ENCODE results near the gene PKD1L1. TPM values are rescaled to one million over a fixed set of nuclear protein-coding genes. Genes with fewer than 3 reads are reported as not detected.

The PKD1L1 gene
- polyA plus RNA-seq, 6 donors from 2014 or later, result 0.05 to 0.30 (median 0.15) TPM; not detected in 3

DNA sequence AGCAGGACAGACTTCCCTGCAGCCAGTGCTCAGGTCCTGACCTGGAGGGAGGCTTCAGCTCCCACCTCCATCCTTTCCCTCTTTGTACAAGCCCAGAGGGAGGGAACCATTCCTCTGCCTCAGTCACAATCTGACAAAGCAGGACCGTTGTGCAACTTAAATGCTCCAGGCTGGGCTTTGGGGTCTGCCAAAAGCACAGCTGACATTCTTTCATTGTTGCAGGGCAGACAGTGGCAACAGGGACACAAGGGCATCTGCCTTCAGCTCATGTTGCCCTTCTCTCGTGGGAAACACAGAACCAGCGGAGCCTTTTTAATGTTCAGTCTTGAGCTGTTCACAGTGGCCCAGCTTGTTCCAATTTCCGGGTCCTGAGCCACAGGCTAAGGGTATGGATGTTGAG lies 210.7 kb downstream of the PKD1L1 start:
- Mint-ChIP-seq H3K4me1 (peaks cover 25 to 50% (median 37%) of the 10 kb centered on the region in 3 donors), H3K9me3 (no peaks in the 10 kb centered on the region), H3K36me3 (no peaks in the 10 kb centered on the region), H3K27ac (no peak overlapping the region), H3K4me3 (no peak overlapping the region), H3K27me3 (peaks cover 8 to 22% (median 21%) of the 10 kb centered on the region in 3 donors)
- no peak for DNase-seq
- no peak for ATAC-seq (ENCODE audit: low read depth in 2 of 2)

DNA sequence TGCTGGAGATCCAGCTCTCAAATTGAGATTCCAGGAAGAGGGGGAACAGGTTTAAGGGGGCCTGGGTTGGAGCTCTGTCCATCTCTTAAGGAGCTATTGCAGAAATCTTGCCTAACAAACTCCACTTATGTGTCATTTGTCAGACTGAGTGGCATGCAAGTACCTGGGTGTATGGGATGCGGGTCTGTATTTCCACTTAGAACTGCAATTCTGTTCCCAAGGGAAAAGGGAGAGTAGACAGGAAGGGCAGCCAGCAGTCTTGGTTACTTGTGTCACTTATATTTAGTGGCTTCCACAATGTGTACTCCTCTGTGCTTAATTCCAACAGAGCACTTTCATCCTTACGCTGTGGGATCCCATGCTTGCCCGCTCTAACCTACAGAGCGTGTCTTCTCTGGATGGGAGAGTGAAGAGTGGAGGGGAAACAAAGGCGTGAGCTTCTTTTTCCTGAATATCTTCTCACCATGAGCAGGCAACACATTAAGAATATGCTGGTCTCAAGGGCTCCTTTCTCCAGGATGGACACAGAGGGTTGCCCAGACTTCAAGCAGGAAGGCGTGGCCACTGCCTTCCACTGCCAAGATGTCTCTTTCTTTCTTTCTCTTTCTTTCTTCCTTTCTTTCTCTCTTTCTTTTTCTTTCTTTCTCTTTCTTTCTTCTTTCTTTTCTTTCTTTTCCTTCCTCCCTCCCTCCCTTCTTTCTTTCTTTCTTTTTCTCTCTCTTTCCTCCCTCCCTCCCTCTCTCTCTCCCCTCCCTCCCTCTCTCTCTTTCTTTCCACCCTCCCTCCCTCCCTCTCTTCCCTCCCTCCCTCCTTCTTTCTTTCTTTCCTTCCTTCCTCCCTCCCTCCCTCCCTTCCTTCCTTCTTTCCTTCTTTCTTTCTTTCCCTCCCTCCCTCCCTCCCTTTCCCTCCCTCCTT lies 212.6 kb downstream of the PKD1L1 start:
- H3K4me3 Mint-ChIP-seq, result no peak overlapping the region
- peak overlapping the region in 3 of 6 donors; percentile 49 to 78 (median 59) for H3K27ac Mint-ChIP-seq
- ATAC-seq (ENCODE audit: low read depth in 2 of 2) (no peak), DNase-seq (no peak)
- peaks cover 30 to 44% (median 44%) of the 10 kb centered on the region in 3 donors for H3K4me1 Mint-ChIP-seq
- H3K27me3 Mint-ChIP-seq, result peaks cover 8 to 21% (median 18%) of the 10 kb centered on the region in 3 donors
- H3K36me3 Mint-ChIP-seq, result no peaks in the 10 kb centered on the region
- H3K9me3 Mint-ChIP-seq, result peaks cover 0 to 4% (median 0%) of the 10 kb centered on the region in 7 donors

GRCh38 chr7:47734949-47735291 lies 213.3 kb downstream of the PKD1L1 start:
- H3K4me1 Mint-ChIP-seq, result peaks cover 29 to 44% (median 43%) of the 10 kb centered on the region in 3 donors
- DNase-seq, result no peak
- H3K36me3 Mint-ChIP-seq, result no peaks in the 10 kb centered on the region
- peaks cover 8 to 21% (median 18%) of the 10 kb centered on the region in 3 donors for H3K27me3 Mint-ChIP-seq
- H3K4me3 Mint-ChIP-seq, result no peak overlapping the region
- peak overlapping the region in 2 of 6 donors; percentile 28 to 59 for H3K27ac Mint-ChIP-seq
- no peak for ATAC-seq (ENCODE audit: low read depth in 2 of 2)
- peaks cover 0 to 4% (median 0%) of the 10 kb centered on the region in 7 donors for H3K9me3 Mint-ChIP-seq

DNA sequence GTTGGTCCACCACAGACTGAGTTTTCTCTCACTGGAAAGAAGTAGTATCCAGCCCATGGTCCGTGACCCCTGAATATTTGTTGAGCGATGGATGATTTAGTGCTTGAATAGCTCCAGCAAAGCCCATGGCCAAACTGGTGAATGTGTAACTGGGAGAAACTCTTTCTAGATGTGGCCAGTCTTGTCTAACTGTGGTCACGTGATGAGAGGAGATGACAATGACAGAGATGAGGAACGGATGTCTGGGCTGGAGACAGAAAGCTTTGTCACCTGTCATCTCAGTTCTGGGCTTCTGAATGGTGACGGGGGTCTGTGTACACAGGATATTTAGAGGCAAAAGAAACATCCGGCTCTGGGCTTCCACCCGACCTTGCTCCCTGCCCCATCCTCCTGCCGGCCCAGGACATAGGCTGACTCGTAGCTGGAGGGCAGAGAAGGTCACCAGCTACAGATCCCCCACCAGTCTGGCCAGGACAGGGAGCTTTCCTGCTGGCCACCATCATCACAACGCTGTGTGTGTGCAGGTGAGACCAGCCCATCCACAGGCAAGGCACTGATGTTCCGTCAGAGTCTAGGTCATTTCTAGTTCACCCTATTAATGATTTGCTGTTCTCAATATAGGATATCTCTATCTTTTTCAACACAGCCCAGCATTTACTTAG lies 213.8 kb downstream of the PKD1L1 start:
- peaks cover 7 to 21% (median 18%) of the 10 kb centered on the region in 3 donors for H3K27me3 Mint-ChIP-seq
- H3K36me3 Mint-ChIP-seq, result no peaks in the 10 kb centered on the region
- peaks cover 24 to 42% (median 38%) of the 10 kb centered on the region in 3 donors for H3K4me1 Mint-ChIP-seq
- no peak overlapping the region for H3K4me3 Mint-ChIP-seq
- H3K27ac Mint-ChIP-seq, result peak overlapping the region in 1 of 6 donors; percentile 10
- no peak for DNase-seq
- peaks cover 0 to 4% (median 0%) of the 10 kb centered on the region in 7 donors for H3K9me3 Mint-ChIP-seq
- ATAC-seq (ENCODE audit: low read depth in 2 of 2), result no peak

DNA sequence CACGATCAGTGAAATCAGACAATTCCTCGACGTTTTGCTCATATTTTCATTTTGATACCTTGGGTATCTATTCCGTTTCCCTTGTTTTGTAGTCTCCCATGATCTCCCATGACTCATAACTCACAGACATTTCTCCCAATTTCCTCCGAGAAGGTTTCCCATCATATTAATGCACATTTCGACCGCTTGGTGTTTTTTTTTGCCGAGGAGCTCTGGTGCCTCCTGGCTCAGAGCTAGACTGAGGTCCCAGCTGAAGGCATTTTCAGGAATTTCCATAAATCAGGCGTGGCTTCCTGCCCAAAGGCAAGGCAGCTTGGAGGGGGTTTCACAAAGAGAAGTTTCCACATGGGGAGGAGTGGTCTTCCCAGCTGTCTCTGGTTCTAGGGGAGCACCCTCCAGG lies 218.1 kb downstream of the PKD1L1 start:
- H3K4me1 Mint-ChIP-seq, result peaks cover 31 to 42% (median 38%) of the 10 kb centered on the region in 3 donors
- no peak for DNase-seq
- peaks cover 0 to 4% (median 0%) of the 10 kb centered on the region in 3 donors for H3K27me3 Mint-ChIP-seq
- peak overlapping the region in 2 of 6 donors; percentile 47 to 63 for H3K27ac Mint-ChIP-seq
- H3K9me3 Mint-ChIP-seq, result peaks cover 0 to 4% (median 0%) of the 10 kb centered on the region in 7 donors
- no peak for ATAC-seq (ENCODE audit: low read depth in 2 of 2)
- no peaks in the 10 kb centered on the region for H3K36me3 Mint-ChIP-seq
- no peak overlapping the region for H3K4me3 Mint-ChIP-seq

DNA sequence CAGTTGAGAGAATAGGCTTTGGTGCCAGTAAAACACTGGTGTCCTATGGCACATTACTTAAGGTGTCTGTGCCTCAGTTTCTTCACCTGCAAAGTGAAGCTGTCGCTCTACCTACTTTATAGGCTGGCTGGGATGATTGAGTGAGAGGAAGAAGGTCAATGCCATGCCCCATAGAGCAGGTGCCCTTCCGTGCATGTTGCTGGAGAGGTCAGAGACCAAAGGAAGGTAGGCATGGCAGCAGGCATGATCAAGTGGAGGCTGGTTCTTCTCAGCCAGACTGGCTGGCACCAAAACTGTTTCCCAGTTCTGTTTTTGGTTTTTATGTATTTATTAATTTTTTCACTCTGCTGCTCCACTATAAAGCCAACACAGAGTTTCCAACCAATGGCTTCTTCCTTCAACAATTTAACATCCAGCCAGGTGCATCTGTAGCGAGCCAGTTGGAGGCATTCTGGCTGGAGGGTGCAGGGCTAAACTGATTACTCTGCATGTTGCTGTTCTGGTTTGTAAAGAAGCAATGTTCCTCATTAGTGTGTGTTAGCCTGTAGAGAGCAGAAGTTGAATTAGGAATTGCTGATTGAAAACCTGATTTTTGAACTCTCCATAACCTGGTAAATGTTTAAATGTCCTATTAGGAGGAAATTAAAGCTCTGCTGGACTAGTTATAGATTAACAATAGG lies 222.1 kb downstream of the PKD1L1 start:
- no peaks in the 10 kb centered on the region for H3K27me3 Mint-ChIP-seq
- H3K9me3 Mint-ChIP-seq, result peaks cover 0 to 5% (median 0%) of the 10 kb centered on the region in 7 donors
- H3K36me3 Mint-ChIP-seq, result peaks cover 0 to 7% of the 10 kb centered on the region in 2 donors
- peaks cover 54 to 64% (median 63%) of the 10 kb centered on the region in 3 donors for H3K4me1 Mint-ChIP-seq
- H3K27ac Mint-ChIP-seq, result peak overlapping the region; percentile 89 to 99 (median 92)
- DNase-seq, result peak; percentile 38
- peak overlapping the region; percentile 9 to 88 (median 60) for H3K4me3 Mint-ChIP-seq
- ATAC-seq (ENCODE audit: low read depth in 2 of 2), result no peak

GRCh38 chr7:47725031-47725780 lies 223.1 kb downstream of the PKD1L1 start:
- peaks cover 0 to 5% (median 0%) of the 10 kb centered on the region in 7 donors for H3K9me3 Mint-ChIP-seq
- peaks cover 63 to 74% (median 73%) of the 10 kb centered on the region in 3 donors for H3K4me1 Mint-ChIP-seq
- peaks cover 0 to 7% of the 10 kb centered on the region in 2 donors for H3K36me3 Mint-ChIP-seq
- peak overlapping the region; percentile 10 to 90 (median 70) for H3K4me3 Mint-ChIP-seq
- no peaks in the 10 kb centered on the region for H3K27me3 Mint-ChIP-seq
- DNase-seq (peak; percentile 88), ATAC-seq (ENCODE audit: low read depth in 2 of 2) (peak; percentile 94)
- peak overlapping the region; percentile 89 to 99 (median 92) for H3K27ac Mint-ChIP-seq

Other genes starting within 250 kb of the PKD1L1 start
- 10 to 100 TPM; 34.1 to 57.3 (median 43.5) TPM for gene HUS1, start 31.1 kb upstream of the PKD1L1 start, polyA plus RNA-seq (ENCODE audit: low read depth in 6 of 6)
- 1 to 10 TPM in 1 of 6 donors, not detected in 5; 1.0 TPM for gene SUN3, start 80.6 kb upstream of the PKD1L1 start, polyA plus RNA-seq (ENCODE audit: low read depth in 6 of 6)
- not detected for gene C7orf57, start 87.1 kb upstream of the PKD1L1 start, polyA plus RNA-seq (ENCODE audit: low read depth in 6 of 6)
- gene UPP1, start 140.8 kb upstream of the PKD1L1 start, polyA plus RNA-seq (ENCODE audit: low read depth in 6 of 6), result 1 to 10 TPM in 5 of 6 donors, not detected in 1; 2.7 to 5.6 (median 3.3) TPM
- gene ABCA13, start 223.0 kb upstream of the PKD1L1 start, polyA plus RNA-seq (ENCODE audit: low read depth in 6 of 6), result not detected